SW 1271 (cell line): Measurements from ENCODE around the gene BARX1.
"Not testable (repeated sequence)": the region's sequence is repeated elsewhere in the genome, so short reads cannot be mapped to it uniquely, and the experiment has no call there.

Experiments
- DNase-seq, 2 experiments: peaks; one replicate each; lab custom pipeline; 2025; lab: John Stamatoyannopoulos, UW

Gene BARX1

GRCh38 chr9:93965830-93966577 lies 10.8 kb upstream of the BARX1 start:
- no peak for DNase-seq

GRCh38 chr9:93964685-93965084 lies 9.5 kb upstream of the BARX1 start:
- DNase-seq, result no peak

- no peak for DNase-seq
Measured at GRCh38 chr9:93963969-93964368, 8.8 kb upstream of the BARX1 start.

GRCh38 chr9:93963489-93963888 lies 8.3 kb upstream of the BARX1 start:
- not testable (repeated sequence) for DNase-seq

- peak; percentile 36 to 89 for DNase-seq
Measured at GRCh38 chr9:93962561-93963440, 7.6 kb upstream of the BARX1 start.

GRCh38 chr9:93962017-93962416 lies 6.9 kb upstream of the BARX1 start:
- no peak for DNase-seq

- no peak for DNase-seq
Measured at GRCh38 chr9:93960971-93961841, 6.1 kb upstream of the BARX1 start.

- DNase-seq, result no peak
Measured at GRCh38 chr9:93960221-93960970, 5.2 kb upstream of the BARX1 start.

- no peak for DNase-seq
Measured at GRCh38 chr9:93959739-93960154, 4.6 kb upstream of the BARX1 start.

GRCh38 chr9:93958819-93959682 lies 3.9 kb upstream of the BARX1 start:
- no peak for DNase-seq

- no peak for DNase-seq
Measured at GRCh38 chr9:93958121-93958818, 3.1 kb upstream of the BARX1 start.

GRCh38 chr9:93955981-93956784 lies 1.0 kb upstream of the BARX1 start:
- DNase-seq, result no peak

GRCh38 chr9:93954434-93955061 lies 607 bp downstream of the BARX1 start:
- DNase-seq, result no peak

GRCh38 chr9:93953496-93954433 lies 1.4 kb downstream of the BARX1 start:
- no peak for DNase-seq

- no peak for DNase-seq
Measured at GRCh38 chr9:93952784-93953495, 2.2 kb downstream of the BARX1 start.

GRCh38 chr9:93952119-93952783 lies 2.9 kb downstream of the BARX1 start:
- DNase-seq, result no peak
